ENCODE data around the gene PSMA4. TPM values are rescaled to one million over a fixed set of nuclear protein-coding genes. Genes with fewer than 3 reads are reported as not detected.
"Not testable (repeated sequence)": the region's sequence is repeated elsewhere in the genome, so short reads cannot be mapped to it uniquely, and the experiment has no call there.

The PSMA4 gene
- total and polyA plus RNA-seq, 2 experiments from 2014 or later, result 322 to 552 TPM

- not testable (repeated sequence) for H3K4me3 Mint-ChIP-seq; H3K27me3 Mint-ChIP-seq (ENCODE audit: insufficient read depth, low read depth, poor library complexity); H3K36me3 Mint-ChIP-seq (ENCODE audit: low read depth); DNase-seq (ENCODE audit: low spot score); H3K79me2 ChIP-seq (replicated peaks; ENCODE audit: insufficient read depth); H3K9me2 ChIP-seq (ENCODE audit: insufficient read depth); H3F3A ChIP-seq (replicated peaks; ENCODE audit: low read depth); H3K4me1 ChIP-seq (ENCODE audit: insufficient read depth); H3K27ac ChIP-seq (ENCODE audit: low read depth); H3K9me3 Mint-ChIP-seq; ATAC-seq; H3K36me3 ChIP-seq (ENCODE audit: insufficient read depth); H3K4me3 ChIP-seq; H4K20me1 ChIP-seq (replicated peaks; ENCODE audit: insufficient read depth); H3K27ac Mint-ChIP-seq; H2AFZ ChIP-seq; H3K27me3 ChIP-seq (ENCODE audit: insufficient read depth); H3K4me2 ChIP-seq
- H3K4me1 Mint-ChIP-seq, result peaks cover 15% of the 10 kb centered on the region
These were observed 20.0 kb downstream of the PSMA4 start for GRCh38 chr15:78560201-78560600.

GRCh38 chr15:78561490-78561889 is 21.2 kb downstream of the PSMA4 start:
- H3K27ac ChIP-seq (ENCODE audit: low read depth), result no peak overlapping the region
- H3K4me3 ChIP-seq, result no peak overlapping the region
- peak overlapping the region; percentile 78 for H2AFZ ChIP-seq
- Mint-ChIP-seq H3K4me1 (peaks cover 17% of the 10 kb centered on the region), H3K27ac (no peak overlapping the region), H3K9me3 (no peaks in the 10 kb centered on the region), H3K27me3 (ENCODE audit: insufficient read depth, low read depth, poor library complexity) (peaks cover 5% of the 10 kb centered on the region), H3K4me3 (no peak overlapping the region), H3K36me3 (ENCODE audit: low read depth) (no peaks in the 10 kb centered on the region; the same call in 2 of the 3 replicates)
- H3K9me2 ChIP-seq (ENCODE audit: insufficient read depth), result no peaks in the 10 kb centered on the region
- no peak for ATAC-seq
- no peaks in the 10 kb centered on the region; the same call in 1 of the 2 replicates for H3K4me1 ChIP-seq (ENCODE audit: insufficient read depth)
- H3K79me2 ChIP-seq (replicated peaks; ENCODE audit: insufficient read depth), result peaks cover 2% of the 10 kb centered on the region
- no peak for DNase-seq (ENCODE audit: low spot score)
- TF ChIP-seq POLR2AphosphoS5 (IDR thresholded peaks at IDR 0.05; ENCODE audit: low read depth) (no peak), ZNF114 (CRISPR knock-in tag; IDR thresholded peaks at IDR 0.05) (no peak)
- H3K27me3 ChIP-seq (ENCODE audit: insufficient read depth), result no peaks in the 10 kb centered on the region
- no peaks in the 10 kb centered on the region for H4K20me1 ChIP-seq (replicated peaks; ENCODE audit: insufficient read depth)
- H3K36me3 ChIP-seq (ENCODE audit: insufficient read depth), result no peaks in the 10 kb centered on the region
- H3F3A ChIP-seq (replicated peaks; ENCODE audit: low read depth), result peaks cover 7% of the 10 kb centered on the region; the same call in 1 of the 2 replicates
- H3K4me2 ChIP-seq, result no peak overlapping the region

GRCh38 chr15:78563092-78563491 is 22.8 kb downstream of the PSMA4 start:
- Histone ChIP-seq H3K4me2 (no peak overlapping the region), H3K4me1 (ENCODE audit: insufficient read depth) (peaks cover 8% of the 10 kb centered on the region; the same call in 1 of the 2 replicates), H3F3A (replicated peaks; ENCODE audit: low read depth) (peaks cover 7% of the 10 kb centered on the region; the same call in 1 of the 2 replicates), H3K4me3 (no peak overlapping the region), H3K27me3 (ENCODE audit: insufficient read depth) (no peaks in the 10 kb centered on the region), H3K79me2 (replicated peaks; ENCODE audit: insufficient read depth) (peaks cover 18% of the 10 kb centered on the region), H4K20me1 (replicated peaks; ENCODE audit: insufficient read depth) (no peaks in the 10 kb centered on the region; the same call in 1 of the 2 replicates), H2AFZ (no peak overlapping the region), H3K9me2 (ENCODE audit: insufficient read depth) (no peaks in the 10 kb centered on the region), H3K36me3 (ENCODE audit: insufficient read depth) (no peaks in the 10 kb centered on the region), H3K27ac (ENCODE audit: low read depth) (no peak overlapping the region)
- H3K9me3 Mint-ChIP-seq, result no peaks in the 10 kb centered on the region
- H3K27me3 Mint-ChIP-seq (ENCODE audit: insufficient read depth, low read depth, poor library complexity), result peaks cover 5% of the 10 kb centered on the region
- peaks cover 27% of the 10 kb centered on the region for H3K4me1 Mint-ChIP-seq
- no peak overlapping the region for H3K27ac Mint-ChIP-seq
- ATAC-seq (no peak), DNase-seq (ENCODE audit: low spot score) (no peak)
- no peak overlapping the region for H3K4me3 Mint-ChIP-seq
- H3K36me3 Mint-ChIP-seq (ENCODE audit: low read depth), result no peaks in the 10 kb centered on the region; the same call in 2 of the 3 replicates
- no peak for TF ChIP-seq STAT1 (IDR thresholded peaks at IDR 0.05; ENCODE audit: unreplicated experiment)
- TF ChIP-seq ZNF331 (CRISPR knock-in tag; IDR thresholded peaks at IDR 0.05; ENCODE audit: low read depth), result no peak
- TF ChIP-seq REST (IDR thresholded peaks at IDR 0.05; ENCODE audit: unreplicated experiment), result no peak
- TF ChIP-seq ETS1 (IDR thresholded peaks at IDR 0.05), result no peak
